GM12878 (cell line): ENCODE data around the gene AKAP1. TPM values are rescaled to one million over a fixed set of nuclear protein-coding genes. Genes with fewer than 3 reads are reported as not detected.

Source experiments
- ATAC-seq: fragments of 200-7000 bp; cut with Tn5 transposase; 3 replicates; pipeline ENCODE4 v1.9.1; 2020; ENCODE audit warnings: mild to moderate bottlenecking, moderate library complexity
- BruUV-seq: library from RNA; stranded (reverse); fragments of 400-500 nt; replicated peaks from 2 replicates; lab custom pipeline; 2021; lab: Mats Ljungman, UMichigan
- CTCF ChIA-PET: fragments of 300-600 bp; sonication (Branson Sonifier 250); formaldehyde crosslinking; extraction: SDS; loops from one replicate; lab custom pipeline; 2021; ENCODE audit warnings: inconsistent platforms; lab: Yijun Ruan, JAX
- POLR2A ChIA-PET: fragments of 350-600 bp; formaldehyde crosslinking; extraction: SDS; loops from one replicate; lab custom pipeline; 2021; ENCODE audit warnings: inconsistent platforms; lab: Charles Lee
- RAD21 ChIA-PET: fragments of 300-600 bp; sonication (Branson Sonifier 250); formaldehyde crosslinking; loops from one replicate; lab custom pipeline; 2023; ENCODE audit warnings: antibody characterized with exemption; ENCODE audit not compliant: unreplicated experiment; lab: Charles Lee
- SMC1A ChIA-PET: fragments of 300-600 bp; sonication (Branson Sonifier 250); formaldehyde crosslinking; loops from one replicate; lab custom pipeline; 2023; ENCODE audit not compliant: unreplicated experiment, uncharacterized antibody; lab: Charles Lee
- DNase-seq: peaks from one replicate; pipeline ENCODE4 v3.0.0-alpha.2; 2011; ENCODE audit warnings: low read depth, low spot score
- FAIRE-seq: peaks from 3 replicates; lab custom pipeline; 2011; peaks lifted over from hg19 to GRCh38; lab: Jason Lieb, UNC
- H2AFZ ChIP-seq: 2 replicates; pipeline ENCODE4 v1.6.0; 2011; ENCODE audit warnings: low read depth, low read length, control low read depth; ENCODE audit not compliant: control insufficient read depth
- H3K27ac ChIP-seq: 2 replicates; pipeline ENCODE4 v1.5.1; 2011; ENCODE audit warnings: control low read depth; ENCODE audit not compliant: control insufficient read depth, insufficient read depth
- H3K27me3 ChIP-seq, 2 experiments: replicated peaks in 1 of 2; 2 replicates each; pipeline versions ENCODE4 v1.6.0 to v1.6.1; 2011; ENCODE audit warnings: low read length in 1 of 2; ENCODE audit not compliant: control insufficient read depth in 2 of 2, insufficient read depth in 2 of 2
- H3K36me3 ChIP-seq, 2 experiments: 2 replicates each; pipeline ENCODE4 v1.5.1; 2011; ENCODE audit warnings: low read length in 1 of 2; ENCODE audit not compliant: control insufficient read depth in 2 of 2, insufficient read depth in 2 of 2
- H3K4me1 ChIP-seq: 2 replicates; pipeline ENCODE4 v1.6.1; 2011; ENCODE audit warnings: mild to moderate bottlenecking, low read length, moderate library complexity, mixed read lengths; ENCODE audit not compliant: control insufficient read depth, insufficient read depth
- H3K4me2 ChIP-seq: 2 replicates; pipeline ENCODE4 v1.6.0; 2011; ENCODE audit warnings: control low read depth; ENCODE audit not compliant: control insufficient read depth, insufficient read depth
- H3K4me3 ChIP-seq: fragments of 200-600 bp; sonication (generic); 2 replicates; pipeline ENCODE4 v1.5.1; 2016
- H3K79me2 ChIP-seq: 2 replicates; pipeline ENCODE4 v1.6.0; 2011; ENCODE audit warnings: low read length; ENCODE audit not compliant: control insufficient read depth, insufficient read depth
- H3K9ac ChIP-seq: 2 replicates; pipeline ENCODE4 v1.8.0; 2011; ENCODE audit warnings: low read length, control low read depth, mixed read lengths; ENCODE audit not compliant: control insufficient read depth, insufficient read depth
- H3K9me3 ChIP-seq: replicated peaks from 3 replicates; pipeline ENCODE4 v1.5.1; 2011; ENCODE audit warnings: mild to moderate bottlenecking, low read length; ENCODE audit not compliant: control insufficient read depth, insufficient read depth
- H4K20me1 ChIP-seq: 2 replicates; pipeline ENCODE4 v1.6.0; 2011; ENCODE audit not compliant: control insufficient read depth, insufficient read depth
- BRCA1 ChIP-seq: IDR thresholded peaks from 2 replicates; pipeline ENCODE4 v1.6.1; 2011; ENCODE audit warnings: low read depth, low read length, improper control_type of control experiment
- CEBPB ChIP-seq, 2 experiments: fragments of 150-350 bp in 1 of 2; IDR thresholded peaks; 2 replicates each; pipeline ENCODE4 v1.6.1; 2012 to 2014; ENCODE audit warnings: low read depth in 2 of 2, low read length in 2 of 2, borderline replicate concordance in 1 of 2, inconsistent platforms in 1 of 2
- FOS ChIP-seq: IDR thresholded peaks from 3 replicates; pipeline ENCODE4 v1.6.1; 2011; ENCODE audit warnings: borderline replicate concordance; ENCODE audit not compliant: insufficient read length; ENCODE audit errors: extremely low read depth
- IRF3 ChIP-seq: fragments of 450-650 bp; IDR thresholded peaks from 2 replicates; pipeline ENCODE4 v1.6.1; 2014; ENCODE audit warnings: mild to moderate bottlenecking
- KAT2A ChIP-seq: conservative IDR thresholded peaks from 2 replicates; pipeline ENCODE4 v1.6.1; 2011; ENCODE audit warnings: low read depth, low read length; ENCODE audit not compliant: control insufficient read depth
- MTA3 ChIP-seq: IDR thresholded peaks from 2 replicates; pipeline ENCODE4 v1.6.1; 2012; ENCODE audit warnings: low read length, inconsistent platforms, borderline replicate concordance
- MYB ChIP-seq: fragments of 150-350 bp; IDR thresholded peaks from 2 replicates; pipeline ENCODE4 v1.6.1; 2014; ENCODE audit warnings: mild to moderate bottlenecking, low read depth, low read length, borderline replicate concordance
- NRF1 ChIP-seq: conservative IDR thresholded peaks from 2 replicates; pipeline ENCODE4 v1.6.1; 2011; ENCODE audit warnings: mild to moderate bottlenecking, low read depth, low read length, improper control_type of control experiment
- PAX8 ChIP-seq: fragments of 450-650 bp; IDR thresholded peaks from 2 replicates; pipeline ENCODE4 v1.6.1; 2017; ENCODE audit warnings: mild to moderate bottlenecking, moderate library complexity
- PKNOX1 ChIP-seq: fragments of 450-650 bp; IDR thresholded peaks from 2 replicates; pipeline ENCODE4 v1.6.1; 2016; ENCODE audit warnings: mild to moderate bottlenecking
- POLR2A ChIP-seq: IDR thresholded peaks from 2 replicates; pipeline ENCODE4 v1.6.1; 2011; ENCODE audit warnings: low read depth, mild to moderate bottlenecking, low read length
- RB1 ChIP-seq: fragments of 450-650 bp; formaldehyde crosslinking; IDR thresholded peaks from 2 replicates; pipeline ENCODE4 v1.6.1; 2017; ENCODE audit warnings: mild to moderate bottlenecking, borderline replicate concordance
- RFX5 ChIP-seq: IDR thresholded peaks from 2 replicates; pipeline ENCODE4 v1.6.1; 2011; ENCODE audit warnings: low read depth, low read length, improper control_type of control experiment
- RUNX3 ChIP-seq: IDR thresholded peaks from 2 replicates; pipeline ENCODE4 v1.6.1; 2012; ENCODE audit warnings: low read length, inconsistent platforms
- SMAD1 ChIP-seq: fragments of 450-650 bp; IDR thresholded peaks from 2 replicates; pipeline ENCODE4 v1.6.1; 2018; ENCODE audit warnings: mild to moderate bottlenecking, low read depth; ENCODE audit not compliant: partially characterized antibody
- SMAD5 ChIP-seq: IDR thresholded peaks from 2 replicates; pipeline ENCODE4 v1.6.1; 2016; ENCODE audit warnings: antibody characterized with exemption, low read depth
- WGBS: methylation state at CpG from one replicate; pipeline ENCODE4 v1.1.6; 2016; ENCODE audit warnings: low lambda C conversion rate; ENCODE audit not compliant: insufficient replicate concordance, insufficient coverage; ENCODE audit errors: missing lambda C conversion rate; 5-methylcytosine and 5-hydroxymethylcytosine counted together
- in situ Hi-C: fragments of 300-500 bp; cut with MboI; formaldehyde crosslinking; loops from 9 replicates; pipeline ENCODE4 v1.14.3; 2018; ENCODE audit warnings: mixed read lengths
- intact Hi-C: fragments of 100-400 bp; cut with micrococcal nuclease; formaldehyde crosslinking; loops from one replicate; pipeline ENCODE4 v1.14.2; 2022; ENCODE audit not compliant: unreplicated experiment
- polyA plus RNA-seq, 11 experiments: library from polyadenylated mRNA; depleted of rRNA in 4 of 11; unstranded in 6 of 11; stranded (reverse) in 5 of 11; fragments of >200 nt; fragmentation: Nextera tagmentation in 4 of 11; fragmentation: Illumina TruSeq in 1 of 11; extraction: Ambion mirVana in 4 of 11; extraction: Trizol in 1 of 11; gene quantifications; 1 replicate in 1 of 11; 2 replicates in 10 of 11; pipeline versions ENCODE4 v1.2.1 to v1.2.3, GENCODE V29; 2011 to 2016; ENCODE audit warnings: inconsistent platforms in 2 of 11, missing spikeins in 2 of 11, low read depth in 1 of 11
- total RNA-seq, 4 experiments: library from RNA; depleted of rRNA in 3 of 4; stranded (reverse); fragments of >200 nt in 3 of 4; fragmentation: Illumina TruSeq in 1 of 4; extraction: Trizol in 1 of 4; gene quantifications; 2 replicates each; pipeline versions ENCODE4 v1.2.1 to v1.2.3, GENCODE V29; 2013 to 2021

The AKAP1 gene
- total and polyA plus RNA-seq, 10 of the 15 experiments (the other 5 are each of a cell fraction or from before 2014, with no cell fraction given) = 11.9 to 50.5 (median 38.1) TPM

- DNase-seq (no peak), FAIRE-seq (no peak), ATAC-seq (no peak)
- RAD21 ChIA-PET = no interaction called here
- in situ Hi-C loops = no loop called here
- H3K79me2 ChIP-seq = peaks cover 16% of the 10 kb centered on the region
- no peaks in the 10 kb centered on the region for H3K9me3 ChIP-seq
- H3K27me3 ChIP-seq = no peaks in the 10 kb centered on the region
- POLR2A ChIA-PET = no interaction called here
- H3K9ac ChIP-seq = no peak overlapping the region
- TF ChIP-seq SMAD1 (no peak), RFX5 (no peak), CEBPB (IDR thresholded peaks at IDR 0.05; ENCODE audit: borderline replicate concordance in 1 of 2, low read depth in 2 of 2, low read length in 2 of 2) (no peak)
- CTCF ChIA-PET = interaction anchor here (1.3 kb wide), 1 partner anchor 15 kb away, joined by 3 read pairs; no protein-coding TSS in a partner anchor
- no peaks in the 10 kb centered on the region for H4K20me1 ChIP-seq
- no peak overlapping the region for H3K27ac ChIP-seq
- SMC1A ChIA-PET = interaction anchor here (1.1 kb wide), 1 partner anchor 117 kb away, joined by 3 read pairs; no protein-coding TSS in a partner anchor
- H3K4me2 ChIP-seq = no peak overlapping the region
- peaks cover 7 to 17% of the 10 kb centered on the region in 2 experiments for H3K36me3 ChIP-seq
- 83% methylated on average over 7 of the region's 7 CpGs for WGBS
- peaks cover 13% of the 10 kb centered on the region for H3K4me1 ChIP-seq
- H3K4me3 ChIP-seq = no peak overlapping the region
- intact Hi-C loops = no loop called here
- BruUV-seq = no TSS peak
- no peak overlapping the region for H2AFZ ChIP-seq
Measured at GRCh38 chr17:57104461-57105175, 19.6 kb downstream of the AKAP1 start.

GRCh38 chr17:57105591-57105990, 20.5 kb downstream of the AKAP1 start:
- ChIA-PET RAD21 (interaction anchor here (1.2 kb wide), 1 partner anchor 18 kb away, joined by 3 read pairs; no protein-coding TSS in a partner anchor), CTCF (interaction anchor here (1.5 kb wide), 1 partner anchor 12 kb away, joined by 3 read pairs; no protein-coding TSS in a partner anchor), POLR2A (no interaction called here), SMC1A (interaction anchor here (1.2 to 1.4 kb wide), 2 partner anchors 16 to 25 kb away, joined by 3 read pairs; no protein-coding TSS in a partner anchor)
- Histone ChIP-seq H4K20me1 (no peaks in the 10 kb centered on the region), H3K4me3 (no peak overlapping the region), H3K9ac (no peak overlapping the region), H3K27ac (no peak overlapping the region), H3K36me3 (peaks cover 9 to 21% of the 10 kb centered on the region in 2 experiments), H3K4me1 (peaks cover 11% of the 10 kb centered on the region), H2AFZ (no peak overlapping the region), H3K79me2 (peaks cover 8% of the 10 kb centered on the region), H3K4me2 (no peak overlapping the region), H3K9me3 (no peaks in the 10 kb centered on the region), H3K27me3 (no peaks in the 10 kb centered on the region)
- no TSS peak for BruUV-seq
- intact Hi-C loops (no loop called here), in situ Hi-C loops (no loop called here)
- ATAC-seq (no peak), FAIRE-seq (no peak), DNase-seq (no peak)
- 93% methylated on average over 8 of the region's 8 CpGs for WGBS
- TF ChIP-seq MYB (no peak), BRCA1 (no peak), CEBPB (IDR thresholded peaks at IDR 0.05; ENCODE audit: borderline replicate concordance in 1 of 2, low read depth in 2 of 2, low read length in 2 of 2) (no peak), FOS (no peak), RB1 (no peak), PKNOX1 (no peak), IRF3 (no peak), KAT2A (no peak), POLR2A (no peak), PAX8 (no peak), MTA3 (no peak), SMAD5 (no peak), NRF1 (no peak), RUNX3 (no peak)
